Right forelimb (tissue), 1 donor: Measurements from ENCODE around the gene QKI.
"Not testable (repeated sequence)": the region's sequence is repeated elsewhere in the genome, so short reads cannot be mapped to it uniquely, and the experiment has no call there.

Experiments used
- DNase-seq: peaks from one replicate; pipeline ENCODE4 v3.0.0-alpha.2; 2018

The QKI gene

GRCh38 chr6:163414117-163414945 is at the start of gene QKI:
Gene QKI (plus strand): TSS chr6:163414718. CDS start chr6:163415194, 476 bp downstream.
- peak; percentile 89 for DNase-seq

GRCh38 chr6:163366288-163366687 is 48.2 kb upstream of the QKI start:
- DNase-seq = no peak

DNA sequence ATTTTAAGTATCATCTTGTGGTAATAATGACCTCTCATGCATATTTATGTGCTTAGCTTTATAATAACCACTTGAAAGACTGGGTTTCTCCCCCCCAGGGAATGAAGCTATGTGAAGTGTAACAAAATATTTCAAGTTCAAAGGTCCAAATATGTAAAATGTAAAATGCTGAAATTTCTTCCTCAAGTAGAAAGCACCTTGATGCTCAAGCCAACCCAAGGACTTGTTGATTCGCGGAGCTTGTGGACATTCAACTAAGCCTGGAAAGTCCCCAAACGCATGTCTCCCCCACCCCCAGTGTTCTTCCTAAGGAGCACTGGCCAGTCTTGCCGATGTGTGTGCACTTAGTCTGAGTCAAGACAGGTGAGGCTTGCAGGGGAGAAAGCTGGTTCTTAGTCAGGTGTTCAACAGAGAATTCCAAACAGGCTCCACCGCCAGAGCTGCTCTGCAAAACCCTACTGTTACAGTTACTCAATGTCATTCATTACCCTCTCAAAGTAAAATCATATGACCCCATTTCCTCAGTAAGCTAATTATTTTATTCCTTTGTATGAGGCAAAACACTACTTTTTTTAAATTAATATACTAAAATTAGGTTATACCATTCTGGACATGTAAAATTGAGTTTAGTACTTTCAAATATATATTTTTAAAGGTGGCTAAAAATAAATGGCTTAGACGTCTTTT is 46.9 kb upstream of the QKI start:
- DNase-seq = no peak

GRCh38 chr6:163369141-163369540 is 45.4 kb upstream of the QKI start:
- DNase-seq = no peak

- DNase-seq = no peak
Observed at GRCh38 chr6:163369628-163370365, 44.7 kb upstream of the QKI start.

GRCh38 chr6:163370464-163371117 is 43.9 kb upstream of the QKI start:
- no peak for DNase-seq

- DNase-seq = no peak
Observed at GRCh38 chr6:163371129-163371528, 43.4 kb upstream of the QKI start.

GRCh38 chr6:163373240-163373639 is 41.3 kb upstream of the QKI start:
- DNase-seq = no peak

DNA sequence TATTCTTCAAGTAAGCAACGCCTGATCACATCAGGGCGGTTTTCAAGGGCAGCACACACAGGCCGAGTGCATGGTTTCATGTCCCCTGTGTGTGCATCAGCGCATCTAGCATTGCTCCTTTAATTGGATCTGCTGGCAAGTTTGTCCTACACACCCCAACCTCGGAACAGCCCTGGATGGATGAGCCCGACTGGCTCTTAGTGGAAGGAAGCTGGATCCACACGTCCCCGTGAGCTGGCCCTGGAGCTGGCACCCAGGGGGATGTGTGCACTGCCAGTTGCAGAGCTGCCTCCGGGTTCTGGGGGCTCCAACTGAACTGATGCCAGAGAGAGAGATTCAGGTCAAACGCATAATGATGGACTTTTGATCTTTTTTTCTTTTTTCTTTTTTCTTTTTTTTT is 39.2 kb upstream of the QKI start:
- no peak for DNase-seq

- DNase-seq = no peak
Observed at GRCh38 chr6:163376187-163376586, 38.3 kb upstream of the QKI start.

GRCh38 chr6:163377561-163377960 is 37.0 kb upstream of the QKI start:
- no peak for DNase-seq

GRCh38 chr6:163380216-163380615 is 34.3 kb upstream of the QKI start:
- no peak for DNase-seq

GRCh38 chr6:163381118-163381756 is 33.3 kb upstream of the QKI start:
- no peak for DNase-seq

DNA sequence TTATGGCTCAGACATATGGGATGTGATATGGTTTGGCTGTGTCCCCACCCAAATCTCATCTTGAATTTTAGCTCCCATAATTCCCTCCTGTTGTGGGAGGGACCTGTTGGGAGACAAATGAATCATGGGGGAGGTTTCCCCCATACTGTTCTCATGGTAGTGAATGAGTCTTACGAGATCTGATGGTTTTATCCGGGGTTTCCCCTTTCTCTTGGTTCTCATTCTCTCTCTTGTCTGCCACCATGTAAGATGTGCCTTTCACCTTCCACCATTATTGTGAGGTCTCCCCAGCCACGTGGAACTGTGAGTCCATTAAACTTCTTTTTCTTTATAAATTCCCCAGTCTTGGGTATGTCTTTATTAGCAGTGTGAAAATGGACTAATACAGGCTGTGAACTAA is 31.1 kb upstream of the QKI start:
- DNase-seq = not testable (repeated sequence)

DNA sequence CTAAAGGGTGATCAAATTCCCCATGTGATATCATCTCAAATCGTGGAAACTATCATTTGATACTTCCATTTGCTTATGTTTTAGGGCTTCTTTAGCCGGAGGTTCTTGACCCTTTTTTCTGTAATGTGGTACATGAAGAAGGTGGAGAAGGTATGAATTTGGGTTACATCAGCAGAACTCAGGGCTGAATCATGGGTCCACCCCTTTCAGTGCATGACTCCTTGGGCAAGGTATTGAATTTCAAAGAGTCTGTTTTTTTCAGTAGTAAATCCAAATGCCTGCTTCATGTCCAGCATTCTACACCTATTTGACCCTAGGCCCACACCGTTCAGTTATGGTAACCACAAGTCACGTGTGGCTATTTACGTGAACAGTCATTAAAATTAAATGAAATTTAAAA is 30.6 kb upstream of the QKI start:
- no peak for DNase-seq

GRCh38 chr6:163384510-163384909 is 30.0 kb upstream of the QKI start:
- DNase-seq = no peak

- DNase-seq = not testable (repeated sequence)
Observed at GRCh38 chr6:163385503-163385902, 29.0 kb upstream of the QKI start.

DNA sequence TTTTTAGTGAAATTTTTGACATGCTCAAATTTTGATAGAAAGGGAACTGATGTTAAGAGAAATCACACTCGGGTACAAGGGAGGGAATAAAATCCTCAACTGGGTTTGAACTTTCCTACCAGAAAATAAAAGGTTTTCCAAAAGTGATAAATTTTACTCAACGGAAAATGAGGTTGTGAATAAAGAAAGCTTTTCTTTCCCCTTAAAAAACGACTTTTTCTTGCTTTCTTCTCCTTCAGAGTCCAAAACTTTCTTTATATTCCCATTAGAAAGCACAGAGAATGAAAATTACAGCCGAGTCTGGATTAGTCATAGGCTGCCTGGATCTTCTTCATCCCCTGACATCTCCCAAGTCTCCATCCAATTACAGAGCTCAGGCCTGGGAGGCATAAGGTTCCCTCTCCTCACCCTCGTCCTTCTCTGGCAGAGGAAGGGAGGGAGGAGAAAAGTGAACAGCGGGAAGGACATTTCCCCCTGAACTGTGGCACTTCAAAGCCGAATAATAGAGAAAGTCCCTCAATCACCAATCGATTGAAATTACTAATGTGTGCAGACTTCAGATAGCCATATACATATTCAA is 28.1 kb upstream of the QKI start:
- no peak for DNase-seq

GRCh38 chr6:163387317-163387716 is 27.2 kb upstream of the QKI start:
- DNase-seq = no peak

DNA sequence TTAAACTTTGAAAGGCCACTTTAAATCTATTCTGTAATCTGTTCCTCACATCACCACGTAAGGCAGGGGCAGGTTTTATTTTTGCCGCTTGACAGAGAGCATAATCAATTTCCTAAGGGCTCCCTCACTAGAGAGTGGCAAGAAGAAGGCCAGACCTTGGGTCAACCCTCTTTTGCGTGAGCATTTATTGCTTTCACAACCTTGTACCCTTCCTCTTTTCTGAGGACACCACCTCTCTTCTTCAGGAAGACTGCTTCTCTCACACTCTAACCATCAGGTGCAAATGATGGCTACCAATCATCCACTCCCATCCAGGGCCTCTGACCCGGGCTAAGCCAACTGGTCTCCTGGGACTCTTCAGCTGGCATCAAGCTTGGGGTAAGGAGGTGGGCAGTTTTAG is 25.2 kb upstream of the QKI start:
- no peak for DNase-seq

DNA sequence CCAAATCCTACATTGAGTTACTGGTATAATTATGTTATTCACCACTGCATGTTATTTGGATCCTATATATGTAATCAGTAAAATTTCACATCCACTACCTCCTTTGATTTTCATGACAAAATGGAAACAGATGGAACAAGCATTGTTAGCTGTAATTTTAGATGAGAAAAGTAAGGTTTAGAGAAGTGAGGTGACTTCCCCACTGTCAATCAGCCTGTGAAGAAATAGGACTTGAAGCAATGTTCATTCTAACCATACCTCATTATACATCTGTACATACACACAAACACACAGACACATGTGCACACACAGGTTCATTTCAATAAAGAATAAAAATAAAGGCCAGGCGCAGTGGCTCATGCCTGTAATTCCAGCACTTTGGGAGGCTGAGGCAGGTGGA is 23.7 kb upstream of the QKI start:
- DNase-seq = no peak

DNA sequence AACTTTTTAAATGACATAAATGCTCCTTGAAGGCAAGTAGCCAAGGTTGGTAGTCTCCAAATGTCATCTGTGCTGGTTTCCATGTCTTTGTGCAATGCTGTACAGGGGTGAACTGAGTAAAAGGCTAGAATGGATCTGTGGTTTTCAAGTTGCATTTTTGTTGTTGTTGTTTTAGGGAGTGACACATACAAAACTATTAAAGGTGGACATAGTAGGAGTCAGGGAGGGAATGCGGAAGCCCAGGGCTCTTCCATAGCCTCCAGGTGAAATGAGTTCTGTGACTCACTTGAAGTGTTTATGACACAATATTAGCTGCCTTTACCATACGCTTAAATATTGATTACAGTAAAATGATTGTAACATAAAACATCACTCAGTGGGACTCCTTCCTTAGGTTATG is 22.5 kb upstream of the QKI start:
- DNase-seq = no peak
